Naive thymus-derived CD8-positive, alpha-beta T cell (primary cell): ENCODE results near the gene GPR3. TPM values are rescaled to one million over a fixed set of nuclear protein-coding genes. Genes with fewer than 3 reads are reported as not detected.

Source experiments
- ATAC-seq, 2 donors: fragments of 150-1000 bp; cut with Tn5 transposase in 1 of 2; sonication (Bioruptor Pico), chemical (Tn5 transposase) in 1 of 2; 1 replicate in 1 of 2; 2 replicates in 1 of 2; pipeline ENCODE4 v1.10.0; 2021; ENCODE audit warnings: mild to moderate bottlenecking in 2 of 2, moderate library complexity in 2 of 2
- POLR2A ChIA-PET: fragments of 350-600 bp; sonication (Branson Sonifier 250); formaldehyde crosslinking; loops from one replicate; lab custom pipeline; 2021; ENCODE audit warnings: antibody characterized with exemption; lab: Charles Lee
- DNase-seq, 10 donors: peaks; one replicate each; pipeline versions ENCODE4 v3.0.0 to v3.0.0-alpha.2; 2020 to 2022
- H3K27ac Mint-ChIP-seq, 10 donors: one replicate each; pipeline ENCODE4 v1.8.0; 2020 to 2022; ENCODE audit warnings: mild to moderate bottlenecking in 10 of 10, mixed read lengths in 10 of 10, moderate library complexity in 4 of 10, inconsistent platforms in 1 of 10
- H3K27me3 Mint-ChIP-seq, 5 donors: one replicate each; pipeline ENCODE4 v1.8.0; 2021 to 2022; ENCODE audit warnings: mixed read lengths in 5 of 5
- H3K36me3 Mint-ChIP-seq, 3 donors: one replicate each; pipeline ENCODE4 v1.8.0; 2020 to 2022; ENCODE audit warnings: mixed read lengths in 3 of 3, mild to moderate bottlenecking in 2 of 3, inconsistent platforms in 1 of 3
- H3K4me1 Mint-ChIP-seq, 4 donors: one replicate each; pipeline ENCODE4 v1.8.0; 2021 to 2022; ENCODE audit warnings: mixed read lengths in 4 of 4
- H3K4me3 Mint-ChIP-seq, 10 donors: one replicate each; pipeline ENCODE4 v1.8.0; 2020 to 2022; ENCODE audit warnings: mild to moderate bottlenecking in 10 of 10, mixed read lengths in 10 of 10, moderate library complexity in 6 of 10, inconsistent platforms in 1 of 10
- H3K9me3 Mint-ChIP-seq, 9 donors: one replicate each; pipeline ENCODE4 v1.8.0; 2020 to 2022; ENCODE audit warnings: mixed read lengths in 9 of 9, mild to moderate bottlenecking in 3 of 9, inconsistent platforms in 1 of 9, moderate library complexity in 1 of 9
- polyA plus RNA-seq, 3 donors: library from polyadenylated mRNA; unstranded; fragments of 300-500 nt; fragmentation: Illumina TruSeq; gene quantifications; one replicate each; pipeline ENCODE4 v1.2.3, GENCODE V29; 2021
- total RNA-seq, 8 experiments: library from RNA in 2 of 8; stranded (reverse) in 2 of 8; gene quantifications; one replicate each; pipeline ENCODE4 v1.2.3 and lab custom pipeline; 2021 to 2026

The GPR3 gene
- total and polyA plus RNA-seq, 5 experiments from 2014 or later: 0.10 to 0.28 TPM; not detected in 3

GRCh38 chr1:27397110-27397509, 4.7 kb downstream of the GPR3 start:
- Mint-ChIP-seq H3K36me3 (no peaks in the 10 kb centered on the region), H3K4me1 (peaks cover 13 to 34% (median 20%) of the 10 kb centered on the region in 4 donors), H3K9me3 (no peaks in the 10 kb centered on the region), H3K27ac (no peak overlapping the region), H3K27me3 (peaks cover 0 to 2% (median 0%) of the 10 kb centered on the region in 5 donors), H3K4me3 (no peak overlapping the region)
- no peak for ATAC-seq
- DNase-seq: no peak
- POLR2A ChIA-PET: interaction anchor here (0.5 to 6.3 kb wide), 3 partner anchors 18 to 242 kb away, joined by 5 to 65 read pairs (median 9); no protein-coding TSS in a partner anchor

DNA sequence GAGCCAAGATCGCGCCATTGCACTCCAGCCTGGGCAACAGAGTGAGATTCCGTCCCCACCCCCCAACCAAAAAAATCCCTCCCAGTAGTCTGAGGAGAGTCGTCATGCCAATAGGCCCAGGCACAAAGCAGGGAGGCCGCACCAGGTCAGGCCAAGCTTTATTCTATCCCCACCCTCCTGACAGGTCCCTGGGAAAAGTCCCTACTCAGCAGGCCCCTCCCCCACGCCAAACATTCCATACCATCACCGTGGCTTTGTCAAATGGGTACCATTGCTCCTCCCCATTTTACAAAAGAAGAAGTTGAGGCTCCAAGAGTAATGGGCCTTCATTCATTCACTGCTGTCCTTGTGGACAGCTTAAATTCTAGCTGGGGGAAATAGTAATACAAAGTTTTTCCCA, 5.3 kb downstream of the GPR3 start:
- no peak for ATAC-seq
- no peaks in the 10 kb centered on the region for H3K9me3 Mint-ChIP-seq
- no peaks in the 10 kb centered on the region for H3K27me3 Mint-ChIP-seq
- H3K4me1 Mint-ChIP-seq: peaks cover 11 to 36% (median 22%) of the 10 kb centered on the region in 4 donors
- no peak overlapping the region for H3K4me3 Mint-ChIP-seq
- no peaks in the 10 kb centered on the region for H3K36me3 Mint-ChIP-seq
- POLR2A ChIA-PET: interaction anchor here (2.5 to 6.3 kb wide), 2 partner anchors 18 to 99 kb away, joined by 9 to 65 read pairs; no protein-coding TSS in a partner anchor
- H3K27ac Mint-ChIP-seq: peak overlapping the region in 1 of 10 donors; percentile 1
- DNase-seq: no peak

DNA sequence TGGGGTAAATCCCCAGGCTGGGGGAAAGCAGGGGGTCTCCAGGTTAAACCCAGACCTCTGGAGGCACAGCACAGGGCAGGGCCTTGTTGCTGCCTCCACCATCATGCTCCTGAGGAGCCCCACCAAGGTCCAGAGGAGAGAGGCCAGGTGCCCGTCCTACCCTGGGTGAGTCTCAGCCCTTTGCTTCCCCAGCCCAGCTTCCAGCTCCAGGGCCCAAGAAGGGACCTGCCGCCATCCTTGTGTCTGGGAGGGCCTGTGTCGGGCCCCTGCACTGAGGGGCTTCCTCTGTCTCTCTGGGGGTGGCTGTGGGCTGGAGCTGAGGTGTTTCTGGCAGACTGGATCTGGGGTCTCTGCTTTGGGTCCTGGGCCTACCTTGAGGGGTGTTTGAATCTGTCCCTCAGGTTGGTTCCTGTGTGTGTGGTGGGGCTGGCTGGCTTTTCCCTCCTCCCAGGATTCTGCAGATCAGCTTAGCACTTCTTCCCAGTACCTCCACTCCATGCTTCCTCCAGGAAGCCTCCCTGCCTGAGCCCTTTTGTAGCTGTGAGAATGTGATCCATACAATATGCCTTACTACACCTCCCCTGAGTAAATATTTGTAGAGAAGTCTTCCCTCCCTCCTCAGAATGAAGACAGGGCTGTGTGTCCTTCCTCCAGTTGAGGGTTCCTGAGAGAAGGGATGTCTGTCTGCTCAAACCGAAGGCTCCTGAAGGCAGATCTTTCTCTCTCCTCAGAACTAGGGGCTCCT, 6.2 kb downstream of the GPR3 start:
- H3K4me1 Mint-ChIP-seq: peaks cover 17 to 40% (median 30%) of the 10 kb centered on the region in 4 donors
- H3K36me3 Mint-ChIP-seq: no peaks in the 10 kb centered on the region
- H3K27me3 Mint-ChIP-seq: no peaks in the 10 kb centered on the region
- no peaks in the 10 kb centered on the region for H3K9me3 Mint-ChIP-seq
- H3K4me3 Mint-ChIP-seq: no peak overlapping the region
- no peak for ATAC-seq
- peak overlapping the region in 8 of 10 donors; percentile 36 to 86 (median 64) for H3K27ac Mint-ChIP-seq
- POLR2A ChIA-PET: interaction anchor here (0.6 to 6.3 kb wide), 5 partner anchors 13 to 264 kb away, joined by 3 to 65 read pairs (median 3); no protein-coding TSS in a partner anchor
- no peak for DNase-seq

- Mint-ChIP-seq H3K27me3 (no peaks in the 10 kb centered on the region), H3K4me3 (peak overlapping the region in 1 of 10 donors; percentile 4), H3K9me3 (no peaks in the 10 kb centered on the region), H3K27ac (peak overlapping the region in 6 of 10 donors; percentile 40 to 80 (median 56)), H3K4me1 (peaks cover 18 to 45% (median 37%) of the 10 kb centered on the region in 4 donors), H3K36me3 (no peaks in the 10 kb centered on the region)
- POLR2A ChIA-PET: interaction anchor here (0.6 to 6.3 kb wide), 5 partner anchors 12 to 264 kb away, joined by 3 to 65 read pairs (median 3); no protein-coding TSS in a partner anchor
- no peak for DNase-seq
- no peak for ATAC-seq
These were observed 7.0 kb downstream of the GPR3 start for GRCh38 chr1:27399251-27400025.

DNA sequence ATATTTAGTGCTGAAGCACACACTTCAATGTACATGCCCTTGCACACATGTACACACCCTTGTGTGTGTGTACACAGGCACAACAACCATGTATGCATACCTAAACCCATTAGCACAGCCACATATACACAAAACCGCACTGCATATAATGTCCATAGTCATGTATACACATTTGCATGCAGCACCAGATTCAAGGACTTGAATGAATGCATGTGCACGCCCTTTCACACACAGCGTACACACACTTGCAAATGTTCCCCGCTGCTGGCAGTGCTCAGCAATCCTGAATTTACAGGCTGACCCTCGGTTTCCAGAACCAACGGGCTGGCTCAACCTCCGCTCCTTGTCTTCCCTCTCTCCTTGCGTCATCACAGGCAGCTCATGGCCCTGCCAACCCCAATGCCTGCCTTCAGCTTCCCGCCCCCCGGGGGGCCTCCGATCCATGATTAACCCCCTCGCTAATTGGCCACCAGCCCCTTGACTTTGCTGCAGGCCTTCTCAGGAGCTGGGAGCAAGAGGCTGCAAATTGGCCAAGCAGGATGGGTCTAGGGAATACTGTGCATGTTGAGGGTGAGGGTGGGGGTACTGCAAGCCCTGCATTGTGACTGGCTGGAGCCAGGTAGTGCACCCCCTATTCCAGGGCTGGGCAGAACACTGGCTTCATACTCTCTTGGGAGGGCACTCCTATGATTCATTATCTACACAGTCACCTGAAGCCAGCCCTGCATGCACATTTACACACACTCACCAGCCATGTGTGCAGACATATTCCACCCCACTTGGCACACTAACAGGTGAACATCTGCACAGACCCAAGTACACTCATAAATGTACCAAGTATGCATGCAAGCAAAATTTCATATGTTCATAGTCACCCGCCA, 7.9 kb downstream of the GPR3 start:
- Mint-ChIP-seq H3K27me3 (no peaks in the 10 kb centered on the region), H3K27ac (peak overlapping the region in 9 of 10 donors; percentile 4 to 88 (median 43)), H3K36me3 (no peaks in the 10 kb centered on the region), H3K4me1 (peaks cover 12 to 45% (median 30%) of the 10 kb centered on the region in 4 donors), H3K4me3 (peak overlapping the region in 1 of 10 donors; percentile 12), H3K9me3 (no peaks in the 10 kb centered on the region)
- ATAC-seq: no peak
- DNase-seq: no peak
- POLR2A ChIA-PET: interaction anchor here (1.3 to 1.5 kb wide), 2 partner anchors 202 to 205 kb away, joined by 4 to 5 read pairs; no protein-coding TSS in a partner anchor

- H3K9me3 Mint-ChIP-seq: no peaks in the 10 kb centered on the region
- no peak for DNase-seq
- peaks cover 12 to 44% (median 29%) of the 10 kb centered on the region in 4 donors for H3K4me1 Mint-ChIP-seq
- no peak for ATAC-seq
- H3K4me3 Mint-ChIP-seq: peak overlapping the region in 1 of 10 donors; percentile 18
- peak overlapping the region in 5 of 10 donors; percentile 4 to 88 (median 31) for H3K27ac Mint-ChIP-seq
- H3K36me3 Mint-ChIP-seq: no peaks in the 10 kb centered on the region
- POLR2A ChIA-PET: interaction anchor here (1.3 to 1.5 kb wide), 2 partner anchors 201 to 204 kb away, joined by 4 to 5 read pairs; no protein-coding TSS in a partner anchor
- H3K27me3 Mint-ChIP-seq: no peaks in the 10 kb centered on the region
These were observed 8.5 kb downstream of the GPR3 start for GRCh38 chr1:27400963-27401341.

GRCh38 chr1:27402349-27402754, 9.9 kb downstream of the GPR3 start:
- POLR2A ChIA-PET: interaction anchor here (0.9 to 1.7 kb wide), 5 partner anchors 37 to 206 kb away, joined by 3 to 7 read pairs (median 5); partner anchors contain the start of genes AHDC1 and WASF2
- DNase-seq (peak in 1 of 10 donors; percentile 22), ATAC-seq (peak; percentile 15 to 18)

DNA sequence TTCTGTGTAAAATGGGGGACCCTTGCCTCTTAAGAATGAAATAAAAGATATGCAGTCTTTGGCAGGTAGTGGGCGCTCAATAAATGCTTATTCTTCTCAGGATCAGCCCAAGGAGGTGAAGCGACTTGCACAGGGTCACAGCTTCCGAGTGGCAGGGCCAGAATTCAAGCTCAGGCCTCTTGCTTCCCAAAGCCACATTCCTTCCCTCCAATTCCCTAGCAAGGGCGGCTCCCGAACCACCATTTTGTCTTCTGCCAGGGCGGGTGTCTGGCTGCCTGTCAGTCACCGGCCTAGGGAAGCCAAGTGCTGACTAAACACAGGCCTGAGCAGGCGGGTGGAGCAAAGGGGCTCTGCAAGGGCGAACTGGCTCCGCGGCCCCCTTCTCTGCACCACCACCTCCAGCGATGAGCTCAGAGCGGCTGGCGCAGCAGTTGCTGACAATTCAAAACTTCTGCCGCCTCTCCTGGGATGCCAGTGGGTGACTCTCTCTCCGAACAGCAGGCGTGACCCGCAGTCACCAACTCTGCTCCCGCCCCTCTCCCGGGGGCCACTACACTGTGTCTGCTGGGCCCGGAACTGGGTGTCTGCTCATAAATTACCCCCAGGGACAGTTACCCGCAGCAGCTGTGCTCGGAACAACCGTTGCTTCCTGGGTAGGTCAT, 10.8 kb downstream of the GPR3 start:
- POLR2A ChIA-PET: interaction anchor here (0.6 to 1.7 kb wide), 8 partner anchors 38 to 260 kb away, joined by 3 to 7 read pairs (median 4); partner anchors contain the start of genes AHDC1 and WASF2
- peaks cover 14 to 56% (median 29%) of the 10 kb centered on the region in 4 donors for H3K4me1 Mint-ChIP-seq
- H3K27me3 Mint-ChIP-seq: no peaks in the 10 kb centered on the region
- peaks cover 0 to 13% (median 3%) of the 10 kb centered on the region in 3 donors for H3K36me3 Mint-ChIP-seq
- ATAC-seq (peak; percentile 66 to 74), DNase-seq (peak in 6 of 10 donors; percentile 23 to 53 (median 37))
- peak overlapping the region; percentile 74 to 93 (median 90) for H3K27ac Mint-ChIP-seq
- H3K9me3 Mint-ChIP-seq: no peaks in the 10 kb centered on the region
- H3K4me3 Mint-ChIP-seq: peak overlapping the region in 9 of 10 donors; percentile 28 to 74 (median 58)

More at GRCh38 chr1:27402349-27402754, 9.9 kb downstream of the GPR3 start:
- peak overlapping the region in 8 of 10 donors; percentile 31 to 93 (median 84) for H3K27ac Mint-ChIP-seq
- H3K27me3 Mint-ChIP-seq: no peaks in the 10 kb centered on the region
- peaks cover 0 to 5% (median 3%) of the 10 kb centered on the region in 3 donors for H3K36me3 Mint-ChIP-seq
- no peaks in the 10 kb centered on the region for H3K9me3 Mint-ChIP-seq
- H3K4me1 Mint-ChIP-seq: peaks cover 14 to 54% (median 29%) of the 10 kb centered on the region in 4 donors
- H3K4me3 Mint-ChIP-seq: peak overlapping the region in 2 of 10 donors; percentile 50 to 65

DNA sequence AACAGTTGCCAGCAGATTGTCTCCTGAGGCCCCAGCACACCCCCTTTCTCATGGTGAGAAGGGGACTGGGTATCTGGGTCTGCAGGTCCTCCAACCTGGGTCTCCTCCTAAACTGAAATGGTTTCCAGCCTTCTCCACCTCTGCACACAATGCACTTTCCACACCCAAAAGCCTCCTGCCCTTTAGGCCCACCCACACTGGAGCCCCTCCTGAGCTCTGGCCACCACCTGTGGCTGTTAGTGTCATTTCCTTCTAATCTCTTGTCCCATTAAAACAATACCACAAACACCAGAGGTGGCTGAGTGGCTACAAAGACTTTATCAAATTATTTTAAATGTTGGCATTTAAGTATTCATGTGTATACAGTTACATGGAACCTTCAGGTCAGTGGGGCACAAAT, 11.5 kb downstream of the GPR3 start:
- Mint-ChIP-seq H3K4me3 (peak overlapping the region in 8 of 10 donors; percentile 26 to 70 (median 50)), H3K4me1 (peaks cover 14 to 56% (median 27%) of the 10 kb centered on the region in 4 donors), H3K36me3 (peaks cover 0 to 20% (median 3%) of the 10 kb centered on the region in 3 donors), H3K27me3 (no peaks in the 10 kb centered on the region), H3K27ac (peak overlapping the region; percentile 74 to 93 (median 89)), H3K9me3 (no peaks in the 10 kb centered on the region)
- ATAC-seq (no peak), DNase-seq (no peak)
- POLR2A ChIA-PET: interaction anchor here (0.6 to 1.7 kb wide), 6 partner anchors 39 to 259 kb away, joined by 3 to 5 read pairs (median 4); partner anchors contain the start of gene WASF2

- ATAC-seq: no peak
- H3K4me1 Mint-ChIP-seq: peaks cover 14 to 56% (median 26%) of the 10 kb centered on the region in 4 donors
- POLR2A ChIA-PET: interaction anchor here (0.6 to 0.9 kb wide), 3 partner anchors 26 to 122 kb away, joined by 3 to 6 read pairs (median 4); no protein-coding TSS in a partner anchor
- H3K27ac Mint-ChIP-seq: peak overlapping the region in 5 of 10 donors; percentile 18 to 74 (median 47)
- peaks cover 0 to 30% (median 3%) of the 10 kb centered on the region in 3 donors for H3K36me3 Mint-ChIP-seq
- DNase-seq: no peak
- H3K27me3 Mint-ChIP-seq: no peaks in the 10 kb centered on the region
- H3K9me3 Mint-ChIP-seq: no peaks in the 10 kb centered on the region
- H3K4me3 Mint-ChIP-seq: no peak overlapping the region
These were observed 12.7 kb downstream of the GPR3 start for GRCh38 chr1:27405074-27405473.
